ENCODE results near the gene PCGF1. TPM values are rescaled to one million over a fixed set of nuclear protein-coding genes. Genes with fewer than 3 reads are reported as not detected.
A peak's percentile ranks its signal among the peaks of the same experiment; 100 is the strongest.
"Not testable (repeated sequence)": the region's sequence is repeated elsewhere in the genome, so short reads cannot be mapped to it uniquely, and the experiment has no call there.

Gene PCGF1
- total and polyA plus RNA-seq, 8 donors, result 1.9 to 49.6 (median 14.7) TPM

DNA sequence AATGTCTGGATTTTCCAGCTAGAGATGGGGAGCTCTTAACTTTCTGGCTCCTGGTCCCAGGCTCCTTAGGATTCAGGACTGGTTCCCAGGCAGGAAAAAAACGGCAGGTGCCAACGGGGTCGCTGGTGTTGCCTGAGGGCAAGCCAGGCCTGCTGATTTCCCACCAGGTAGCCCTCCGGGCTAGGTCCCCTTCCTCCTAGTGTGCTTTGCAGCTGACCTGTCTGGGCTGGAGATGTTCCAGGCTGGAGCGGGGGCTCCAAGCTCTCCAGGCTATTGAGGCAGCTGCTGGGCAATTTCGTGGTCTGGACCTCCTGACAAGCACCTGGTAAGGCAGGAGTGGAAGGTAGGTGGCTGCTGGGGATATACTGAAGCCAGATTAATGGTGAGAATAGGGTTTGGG is 33.0 kb downstream of the PCGF1 start:
- TF ChIP-seq EP300 (IDR thresholded peaks at IDR 0.05), result no peak
- no peak for TF ChIP-seq POLR2A (IDR thresholded peaks at IDR 0.05)
- no peak for TF ChIP-seq POLR2AphosphoS5 (IDR thresholded peaks at IDR 0.05)
- TF ChIP-seq CTCF (IDR thresholded peaks at IDR 0.05), result no peak
- Histone ChIP-seq H3K4me1 (peaks cover 14 to 27% (median 26%) of the 10 kb centered on the region in 4 donors), H3K27ac (no peak overlapping the region), H3K4me3 (no peak overlapping the region), H3K27me3 (no peaks in the 10 kb centered on the region), H3K36me3 (peaks cover 17 to 50% (median 41%) of the 10 kb centered on the region in 4 donors), H3K9me3 (no peaks in the 10 kb centered on the region)
- no peak for DNase-seq
- WGBS, 5 donors, result 85 to 97% (median 91%) methylated on average over 6 of the region's 6 CpGs
- intact Hi-C loops (cut with DNase I; ENCODE audit: low total_unique reads), result no loop called here

DNA sequence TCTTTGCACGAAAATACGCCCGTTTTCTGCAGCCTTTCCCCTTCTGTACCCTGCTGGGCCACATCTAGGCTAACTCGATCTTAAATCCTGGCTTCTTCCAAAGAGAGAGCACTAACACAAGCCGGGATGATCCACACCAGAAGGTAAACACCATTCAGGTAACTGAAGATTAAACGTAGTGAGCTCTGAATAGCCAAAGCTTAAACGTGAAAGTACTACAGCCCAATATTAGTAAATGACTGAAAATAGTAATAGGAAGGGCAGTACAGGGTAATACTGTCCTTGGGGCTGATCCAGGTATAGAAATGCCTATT is 34.6 kb downstream of the PCGF1 start:
- WGBS, 5 donors, result 4 to 8% (median 5%) methylated on average over 7 of the region's 7 CpGs
- DNase-seq, result no peak
- Histone ChIP-seq H3K36me3 (peaks cover 14 to 38% (median 33%) of the 10 kb centered on the region in 4 donors), H3K27ac (peak overlapping the region; percentile 78 to 93 (median 86)), H3K4me3 (peak overlapping the region; percentile 54 to 82 (median 66)), H3K9me3 (no peaks in the 10 kb centered on the region), H3K27me3 (no peaks in the 10 kb centered on the region), H3K4me1 (peaks cover 14 to 27% (median 25%) of the 10 kb centered on the region in 4 donors)
- no peak for TF ChIP-seq POLR2AphosphoS5 (IDR thresholded peaks at IDR 0.05)
- no peak for TF ChIP-seq POLR2A (IDR thresholded peaks at IDR 0.05)
- no peak for TF ChIP-seq EP300 (IDR thresholded peaks at IDR 0.05)
- no peak for TF ChIP-seq CTCF (IDR thresholded peaks at IDR 0.05)
- intact Hi-C loops (cut with DNase I; ENCODE audit: low total_unique reads), result no loop called here

GRCh38 chr2:74472086-74472944 is 35.2 kb downstream of the PCGF1 start, which contains the start of gene MRPL53:
Gene MRPL53 (minus strand): TSS chr2:74472680. CDS start chr2:74472660, 20 bp downstream.
- 0 to 1% (median 0%) methylated on average over 42 to 66 of the region's 66 CpGs for WGBS, 5 donors
- Histone ChIP-seq H3K27me3 (no peaks in the 10 kb centered on the region), H3K4me1 (peaks cover 14 to 27% (median 25%) of the 10 kb centered on the region in 4 donors), H3K27ac (peak within 1 kb of the TSS; percentile 78 to 93 (median 86)), H3K9me3 (no peaks in the 10 kb centered on the region), H3K4me3 (peak within 1 kb of the TSS; percentile 54 to 82 (median 66)), H3K36me3 (peaks cover 14 to 33% (median 27%) of the 10 kb centered on the region in 4 donors)
- TF ChIP-seq EP300 (IDR thresholded peaks at IDR 0.05) (no peak), POLR2A (IDR thresholded peaks at IDR 0.05) (peak in 1 of 4 donors; percentile 57), POLR2AphosphoS5 (IDR thresholded peaks at IDR 0.05) (peak; percentile 88 to 100 (median 97)), CTCF (IDR thresholded peaks at IDR 0.05) (no peak)
- peak; percentile 95 to 98 for DNase-seq
- intact Hi-C loops (cut with DNase I; ENCODE audit: low total_unique reads), result no loop called here

- H3K4me1 ChIP-seq, result peaks cover 14 to 27% (median 26%) of the 10 kb centered on the region in 4 donors
- H3K27ac ChIP-seq, result peak overlapping the region; percentile 78 to 93 (median 86)
- intact Hi-C loops (cut with DNase I; ENCODE audit: low total_unique reads), result no loop called here
- DNase-seq, result no peak
- peak overlapping the region; percentile 54 to 82 (median 66) for H3K4me3 ChIP-seq
- no peaks in the 10 kb centered on the region for H3K9me3 ChIP-seq
- TF ChIP-seq POLR2AphosphoS5 (IDR thresholded peaks at IDR 0.05), result no peak
- H3K27me3 ChIP-seq, result no peaks in the 10 kb centered on the region
- H3K36me3 ChIP-seq, result peaks cover 14 to 25% (median 21%) of the 10 kb centered on the region in 4 donors
- 36 to 59% (median 50%) methylated on average over 16 of the region's 16 CpGs for whole genome bisulfite sequencing, 5 donors
Measured at GRCh38 chr2:74471332-74472065, 36.0 kb downstream of the PCGF1 start.

GRCh38 chr2:74470742-74471141 is 36.8 kb downstream of the PCGF1 start:
- DNase-seq; H3K27me3 ChIP-seq; H3K4me3 ChIP-seq; intact Hi-C loops (cut with DNase I; ENCODE audit: low total_unique reads); H3K9me3 ChIP-seq; H3K27ac ChIP-seq: not testable (repeated sequence)
- WGBS, 5 donors, result 91 to 95% (median 94%) methylated on average over 12 of the region's 12 CpGs
- H3K36me3 ChIP-seq, result peaks cover 14 to 18% (median 17%) of the 10 kb centered on the region in 4 donors
- H3K4me1 ChIP-seq, result peaks cover 14 to 35% (median 33%) of the 10 kb centered on the region in 4 donors
